T-helper 1 cell treated with Interleukin-12 subunit alpha and Interleukin-12 subunit beta and Interleukin-4 antibody, amounts not matched to agents 30 μg/mL and 1 μg/mL, for 36 hours (primary cell): ENCODE results near the gene EFCAB7.
"Not testable (repeated sequence)": the region's sequence is repeated elsewhere in the genome, so short reads cannot be mapped to it uniquely, and the experiment has no call there.

Experiments used
- H3K27ac Mint-ChIP-seq: one replicate; pipeline ENCODE4 v1.8.0; 2021; ENCODE audit warnings: mild to moderate bottlenecking, mixed read lengths
- H3K27me3 Mint-ChIP-seq: one replicate; pipeline ENCODE4 v1.8.0; 2021; ENCODE audit warnings: low read depth, mixed read lengths
- H3K36me3 Mint-ChIP-seq: one replicate; pipeline ENCODE4 v1.8.0; 2021; ENCODE audit warnings: low read depth, mixed read lengths
- H3K4me1 Mint-ChIP-seq: one replicate; pipeline ENCODE4 v1.8.0; 2021; ENCODE audit warnings: low read depth, mixed read lengths
- H3K4me3 Mint-ChIP-seq: one replicate; pipeline ENCODE4 v1.8.0; 2021; ENCODE audit warnings: mild to moderate bottlenecking, moderate library complexity, mixed read lengths
- H3K9me3 Mint-ChIP-seq: one replicate; pipeline ENCODE4 v1.8.0; 2021; ENCODE audit warnings: mixed read lengths

Gene EFCAB7

DNA sequence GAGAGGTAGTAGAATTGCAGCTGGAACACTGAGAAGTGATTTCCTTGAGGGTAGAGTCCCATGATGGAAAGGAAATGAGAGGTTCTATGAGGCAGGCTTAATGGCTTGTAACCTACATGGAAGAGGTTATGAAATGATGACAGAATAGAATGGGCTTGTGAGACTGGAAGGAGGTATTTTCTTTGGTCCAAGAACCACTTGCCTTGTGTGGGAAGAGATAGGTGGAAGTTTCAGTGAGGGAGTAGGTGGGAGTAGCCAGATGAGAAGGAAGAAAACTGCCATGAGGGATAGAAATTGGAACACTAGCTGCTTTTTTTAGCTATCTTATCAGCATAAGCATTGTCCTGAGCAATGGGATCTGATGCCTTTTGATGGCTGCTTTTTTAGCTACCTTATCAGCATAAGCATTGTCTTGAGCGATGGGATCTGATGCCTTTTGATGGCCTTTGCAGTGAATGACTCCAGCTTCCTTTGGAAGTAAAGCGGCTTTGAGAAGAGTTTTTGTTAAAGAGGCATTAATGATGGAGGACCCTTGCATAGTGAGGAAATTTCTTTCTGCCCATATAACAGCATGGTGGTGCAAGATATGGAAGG, 51.0 kb downstream of the EFCAB7 start:
- not testable (repeated sequence) for H3K4me3 Mint-ChIP-seq, H3K4me1 Mint-ChIP-seq, H3K27ac Mint-ChIP-seq, H3K27me3 Mint-ChIP-seq, H3K36me3 Mint-ChIP-seq, H3K9me3 Mint-ChIP-seq

DNA sequence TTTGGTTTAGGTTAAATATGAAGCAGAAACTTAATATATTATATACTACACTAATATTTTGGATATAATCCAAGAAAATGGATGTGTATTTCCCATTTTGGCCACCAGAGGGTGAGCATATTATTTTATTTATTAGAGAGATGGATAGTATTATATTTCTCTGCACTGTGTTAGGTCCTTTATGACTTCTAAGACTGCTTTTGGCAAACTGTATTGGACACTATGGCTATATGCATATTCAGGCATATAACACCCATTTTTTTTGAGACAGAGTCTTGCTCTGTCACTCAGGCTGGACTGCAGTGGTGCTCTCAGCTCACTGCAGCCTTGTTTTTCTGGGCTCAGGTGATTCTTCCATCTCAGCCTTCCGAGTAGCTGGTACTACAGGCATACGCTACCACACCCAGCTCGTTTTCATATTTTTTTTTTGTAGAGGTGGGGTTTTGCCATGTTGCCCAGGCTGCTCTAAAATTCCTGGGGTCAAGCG, 52.1 kb downstream of the EFCAB7 start:
- H3K9me3 Mint-ChIP-seq = peaks cover 5% of the 10 kb centered on the region
- H3K27ac Mint-ChIP-seq = no peak overlapping the region
- no peaks in the 10 kb centered on the region for H3K4me1 Mint-ChIP-seq
- H3K36me3 Mint-ChIP-seq = no peaks in the 10 kb centered on the region
- no peaks in the 10 kb centered on the region for H3K27me3 Mint-ChIP-seq
- H3K4me3 Mint-ChIP-seq = no peak overlapping the region

- H3K27ac Mint-ChIP-seq, H3K9me3 Mint-ChIP-seq, H3K4me3 Mint-ChIP-seq, H3K27me3 Mint-ChIP-seq, H3K4me1 Mint-ChIP-seq: not testable (repeated sequence)
- peaks cover 26% of the 10 kb centered on the region for H3K36me3 Mint-ChIP-seq
These were observed 63.0 kb downstream of the EFCAB7 start for GRCh38 chr1:63586326-63586725.

DNA sequence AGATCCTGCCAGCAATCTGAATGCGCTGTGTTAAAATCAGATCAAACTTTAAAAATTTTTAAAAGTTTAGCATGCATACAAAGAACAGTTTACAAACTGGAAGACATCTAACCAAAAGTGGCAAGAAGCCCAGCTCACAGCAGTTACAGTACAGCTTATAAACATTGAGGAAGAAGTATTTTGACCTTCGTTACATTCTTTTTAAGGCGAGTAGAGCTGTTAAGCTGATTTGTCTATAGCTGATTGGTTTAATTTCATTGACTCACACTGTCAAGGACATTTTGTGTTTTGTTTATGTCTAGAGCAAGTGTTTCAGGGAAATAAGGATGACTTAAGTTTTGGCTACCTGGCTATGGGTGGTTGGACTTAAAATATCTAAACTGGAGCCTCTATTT, 66.8 kb downstream of the EFCAB7 start:
- Mint-ChIP-seq H3K27ac (no peak overlapping the region), H3K4me1 (peaks cover 29% of the 10 kb centered on the region), H3K9me3 (no peaks in the 10 kb centered on the region), H3K36me3 (peaks cover 12% of the 10 kb centered on the region), H3K27me3 (no peaks in the 10 kb centered on the region), H3K4me3 (no peak overlapping the region)

- no peaks in the 10 kb centered on the region for H3K27me3 Mint-ChIP-seq
- H3K4me3 Mint-ChIP-seq = peak overlapping the region; percentile 96
- no peaks in the 10 kb centered on the region for H3K9me3 Mint-ChIP-seq
- H3K4me1 Mint-ChIP-seq = peaks cover 39% of the 10 kb centered on the region
- peak overlapping the region; percentile 94 for H3K27ac Mint-ChIP-seq
- H3K36me3 Mint-ChIP-seq = peaks cover 5% of the 10 kb centered on the region
These were observed 69.4 kb downstream of the EFCAB7 start for GRCh38 chr1:63592536-63593302.

DNA sequence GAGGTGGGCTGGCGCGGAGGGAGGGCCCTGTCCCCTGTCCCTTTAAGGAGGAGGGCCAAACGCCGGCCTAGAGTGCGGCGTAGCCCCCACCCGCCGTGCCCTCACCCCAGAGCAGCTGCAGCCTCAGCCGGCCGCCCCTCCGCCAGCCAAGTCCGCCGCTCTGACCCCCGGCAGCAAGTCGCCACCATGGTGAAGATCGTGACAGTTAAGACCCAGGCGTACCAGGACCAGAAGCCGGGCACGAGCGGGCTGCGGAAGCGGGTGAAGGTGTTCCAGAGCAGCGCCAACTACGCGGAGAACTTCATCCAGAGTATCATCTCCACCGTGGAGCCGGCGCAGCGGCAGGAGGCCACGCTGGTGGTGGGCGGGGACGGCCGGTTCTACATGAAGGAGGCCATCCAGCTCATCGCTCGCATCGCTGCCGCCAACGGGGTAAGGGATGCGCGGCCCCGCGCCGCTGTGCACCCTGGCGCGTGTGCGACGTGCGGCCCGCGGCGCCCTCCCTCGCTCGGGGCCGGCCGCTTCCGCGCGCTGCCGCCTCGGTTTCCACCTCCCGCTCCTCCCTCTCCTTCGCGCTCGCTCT, 70.1 kb downstream of the EFCAB7 start, which contains the start of gene PGM1:
PGM1 (plus strand) TSS at position 109 of the 583 bp plus-strand sequence; CDS start at position 187, 78 bp downstream.
- Mint-ChIP-seq H3K4me1 (peaks cover 39% of the 10 kb centered on the region), H3K4me3 (peak within 1 kb of the TSS; percentile 96), H3K27me3 (no peaks in the 10 kb centered on the region), H3K9me3 (no peaks in the 10 kb centered on the region), H3K27ac (peak within 1 kb of the TSS; percentile 99), H3K36me3 (peaks cover 5% of the 10 kb centered on the region)

DNA sequence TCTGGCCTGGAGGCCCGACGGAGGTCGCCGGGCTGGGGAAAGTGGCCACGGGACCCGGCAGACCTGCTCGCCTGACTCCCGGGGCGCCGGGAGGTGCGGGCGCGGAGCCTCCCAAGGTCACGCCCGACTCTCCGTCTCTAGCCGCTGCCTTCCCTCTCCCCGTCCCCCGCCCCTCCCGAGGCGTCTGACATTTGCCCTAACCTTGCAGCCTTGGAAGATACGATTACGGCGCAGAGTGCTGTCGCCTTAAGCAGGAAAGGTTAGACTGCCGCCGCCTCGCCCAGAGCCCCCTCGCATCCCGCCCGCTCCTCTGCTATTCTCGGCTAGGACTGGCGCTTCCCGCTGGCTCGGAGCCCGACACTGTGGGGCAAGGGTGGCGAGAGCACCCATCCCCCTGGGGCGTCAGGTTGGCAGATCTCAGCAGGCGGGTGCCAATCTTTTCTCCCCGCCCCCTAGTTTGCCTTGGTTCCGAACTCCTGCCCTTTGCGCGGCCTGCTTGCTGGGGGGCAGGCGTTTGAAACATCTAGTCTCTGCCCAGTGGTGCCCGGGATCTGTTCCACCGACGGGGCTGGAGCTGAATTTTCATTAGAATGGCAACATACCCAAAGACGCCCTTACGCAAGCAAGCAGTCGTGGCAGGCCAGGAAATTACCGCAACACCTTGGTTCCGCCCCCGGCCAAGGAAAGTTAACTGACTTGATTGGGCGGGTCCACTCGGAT, 70.7 kb downstream of the EFCAB7 start:
- no peaks in the 10 kb centered on the region for H3K27me3 Mint-ChIP-seq
- H3K4me3 Mint-ChIP-seq = peak overlapping the region; percentile 96
- peaks cover 3% of the 10 kb centered on the region for H3K36me3 Mint-ChIP-seq
- H3K9me3 Mint-ChIP-seq = no peaks in the 10 kb centered on the region
- peak overlapping the region; percentile 99 for H3K27ac Mint-ChIP-seq
- peaks cover 35% of the 10 kb centered on the region for H3K4me1 Mint-ChIP-seq

- H3K27me3 Mint-ChIP-seq = no peaks in the 10 kb centered on the region
- H3K36me3 Mint-ChIP-seq = peaks cover 3% of the 10 kb centered on the region
- no peak overlapping the region for H3K4me3 Mint-ChIP-seq
- no peak overlapping the region for H3K27ac Mint-ChIP-seq
- no peaks in the 10 kb centered on the region for H3K9me3 Mint-ChIP-seq
- peaks cover 34% of the 10 kb centered on the region for H3K4me1 Mint-ChIP-seq
These were observed 72.1 kb downstream of the EFCAB7 start for GRCh38 chr1:63595435-63595834.

DNA sequence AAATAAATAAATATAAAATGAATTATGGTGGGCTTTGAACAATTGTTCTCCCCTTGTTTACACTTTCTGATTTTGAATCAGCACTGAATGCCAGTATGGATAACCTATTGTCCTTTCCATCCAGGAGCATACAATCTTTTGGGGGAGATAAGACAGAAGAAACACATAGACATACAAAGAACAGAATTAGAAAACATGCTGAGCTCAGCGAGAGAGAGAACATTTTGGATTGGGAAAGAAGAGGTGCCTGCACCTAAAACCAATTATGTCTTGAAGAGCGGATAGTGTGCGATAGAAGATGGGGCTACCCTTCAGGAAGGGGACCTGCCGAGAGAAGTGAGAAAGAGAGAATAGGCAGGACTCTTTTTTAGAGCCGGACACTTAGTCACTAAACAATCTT, 76.5 kb downstream of the EFCAB7 start:
- H3K9me3 Mint-ChIP-seq = no peaks in the 10 kb centered on the region
- peaks cover 20% of the 10 kb centered on the region for H3K4me1 Mint-ChIP-seq
- H3K4me3 Mint-ChIP-seq = no peak overlapping the region
- H3K36me3 Mint-ChIP-seq = peaks cover 7% of the 10 kb centered on the region
- no peak overlapping the region for H3K27ac Mint-ChIP-seq
- H3K27me3 Mint-ChIP-seq = no peaks in the 10 kb centered on the region

DNA sequence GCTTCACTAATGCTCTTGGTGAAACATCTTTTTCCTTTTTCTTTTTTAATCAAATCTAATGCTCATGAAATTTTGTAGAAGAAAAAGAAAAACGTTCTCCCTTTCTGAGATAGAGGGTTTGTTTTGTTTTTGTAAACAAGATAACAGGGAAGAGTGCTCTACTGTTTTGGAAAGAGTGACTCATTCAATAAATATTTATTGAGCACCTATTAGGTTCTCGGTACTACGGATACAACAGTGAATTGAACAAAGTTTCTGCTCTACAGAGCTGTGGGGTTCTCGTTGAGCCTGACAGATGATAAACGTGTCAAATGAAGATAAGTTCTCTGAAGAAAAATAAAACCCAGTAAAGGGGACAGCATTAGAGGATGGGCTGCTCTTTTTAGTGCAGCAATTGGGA, 76.9 kb downstream of the EFCAB7 start:
- peaks cover 19% of the 10 kb centered on the region for H3K4me1 Mint-ChIP-seq

DNA sequence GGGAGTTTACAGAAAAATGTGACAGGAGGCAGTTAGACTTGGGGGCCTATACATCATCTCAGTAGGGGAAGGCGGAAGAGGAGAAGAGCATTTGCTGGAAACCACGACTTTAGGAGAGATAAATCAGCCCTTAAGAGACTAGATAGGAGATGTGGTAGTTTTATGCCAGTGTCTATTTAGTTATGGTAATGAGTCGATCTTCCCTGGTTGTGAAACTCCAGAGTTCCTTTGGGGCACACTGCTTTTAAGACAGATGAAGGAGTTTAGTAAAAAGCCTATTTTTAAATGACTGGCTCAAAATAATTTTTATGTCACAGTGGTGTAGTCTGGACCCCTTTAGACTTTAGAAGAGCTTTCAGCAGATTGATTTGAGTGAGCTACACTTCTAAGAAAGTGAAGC, 77.7 kb downstream of the EFCAB7 start:
- Mint-ChIP-seq H3K36me3 (peaks cover 7% of the 10 kb centered on the region), H3K4me3 (no peak overlapping the region), H3K9me3 (no peaks in the 10 kb centered on the region), H3K27me3 (no peaks in the 10 kb centered on the region), H3K27ac (no peak overlapping the region), H3K4me1 (peaks cover 13% of the 10 kb centered on the region)

More for the DNA sequence above, 76.9 kb downstream of the EFCAB7 start:
- H3K36me3 Mint-ChIP-seq = peaks cover 7% of the 10 kb centered on the region
- no peaks in the 10 kb centered on the region for H3K9me3 Mint-ChIP-seq
- H3K27ac Mint-ChIP-seq = no peak overlapping the region
- no peak overlapping the region for H3K4me3 Mint-ChIP-seq
- no peaks in the 10 kb centered on the region for H3K27me3 Mint-ChIP-seq

GRCh38 chr1:63601463-63601862, 78.1 kb downstream of the EFCAB7 start:
- no peaks in the 10 kb centered on the region for H3K27me3 Mint-ChIP-seq
- H3K4me3 Mint-ChIP-seq = no peak overlapping the region
- H3K9me3 Mint-ChIP-seq = no peaks in the 10 kb centered on the region
- H3K36me3 Mint-ChIP-seq = peaks cover 7% of the 10 kb centered on the region
- H3K27ac Mint-ChIP-seq = no peak overlapping the region
- H3K4me1 Mint-ChIP-seq = peaks cover 13% of the 10 kb centered on the region

- no peak overlapping the region for H3K4me3 Mint-ChIP-seq
- H3K9me3 Mint-ChIP-seq = no peaks in the 10 kb centered on the region
These were observed 78.6 kb downstream of the EFCAB7 start for GRCh38 chr1:63601912-63602311.

GRCh38 chr1:63602629-63603028, 79.3 kb downstream of the EFCAB7 start:
- H3K27me3 Mint-ChIP-seq = no peaks in the 10 kb centered on the region
- H3K4me3 Mint-ChIP-seq = no peak overlapping the region
- H3K4me1 Mint-ChIP-seq = peaks cover 9% of the 10 kb centered on the region
- peaks cover 7% of the 10 kb centered on the region for H3K36me3 Mint-ChIP-seq
- H3K27ac Mint-ChIP-seq = no peak overlapping the region
- H3K9me3 Mint-ChIP-seq = no peaks in the 10 kb centered on the region

More at GRCh38 chr1:63601912-63602311, 78.6 kb downstream of the EFCAB7 start:
- peaks cover 11% of the 10 kb centered on the region for H3K4me1 Mint-ChIP-seq
- H3K27ac Mint-ChIP-seq = no peak overlapping the region
- H3K27me3 Mint-ChIP-seq = no peaks in the 10 kb centered on the region
- H3K36me3 Mint-ChIP-seq = peaks cover 7% of the 10 kb centered on the region
